ENCODE data around the gene GBGT1. TPM values are rescaled to one million over a fixed set of nuclear protein-coding genes. Genes with fewer than 3 reads are reported as not detected.

The GBGT1 gene
- total and polyA plus RNA-seq, 8 donors = 1.2 to 37.9 (median 22.6) TPM

DNA sequence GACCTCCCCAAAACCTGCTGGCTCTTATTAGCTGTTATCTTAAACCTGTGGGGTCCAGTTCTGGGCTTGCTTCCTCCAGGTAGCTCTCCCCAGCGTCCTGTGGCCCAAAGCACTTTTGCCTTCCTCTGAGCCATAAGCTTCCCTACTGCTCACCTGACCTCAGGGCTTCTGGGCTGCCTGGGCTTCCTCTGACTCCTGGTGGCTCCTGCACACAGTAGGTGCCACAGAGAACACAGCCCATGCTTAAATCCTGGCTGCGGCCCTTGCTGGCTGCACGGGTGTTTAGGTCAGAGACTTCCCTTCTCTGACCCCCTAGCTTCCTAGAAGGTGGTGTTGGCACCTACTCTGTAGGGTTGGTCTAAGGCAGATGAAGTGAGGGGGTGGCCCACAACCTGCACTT lies 45.1 kb downstream of the GBGT1 start:
- whole genome bisulfite sequencing, 5 donors = 68 to 83% (median 79%) methylated on average over 3 of the region's 3 CpGs

GRCh38 chr9:133118179-133118520 lies 45.6 kb downstream of the GBGT1 start:
- Histone ChIP-seq H3K4me1 (peaks cover 66 to 97% (median 95%) of the 10 kb centered on the region in 4 donors), H3K4me3 (no peak overlapping the region), H3K36me3 (no peaks in the 10 kb centered on the region), H3K27ac (peak overlapping the region in 3 of 5 donors; percentile 91 to 94 (median 91)), H3K9me3 (no peaks in the 10 kb centered on the region), H3K27me3 (no peaks in the 10 kb centered on the region)
- intact Hi-C loops (cut with DNase I; ENCODE audit: low total_unique reads) = no loop called here
- no peak for TF ChIP-seq POLR2A (IDR thresholded peaks at IDR 0.05)
- TF ChIP-seq EP300 (IDR thresholded peaks at IDR 0.05) = no peak
- TF ChIP-seq POLR2AphosphoS5 (IDR thresholded peaks at IDR 0.05) = no peak
- no peak for TF ChIP-seq CTCF (IDR thresholded peaks at IDR 0.05)
- no peak for DNase-seq
- 86 to 100% (median 91%) methylated on average over 1 to 3 of the region's 3 CpGs for WGBS, 5 donors

More for the DNA sequence above, 45.1 kb downstream of the GBGT1 start:
- peak overlapping the region in 1 of 4 donors; percentile 17 for H3K4me3 ChIP-seq
- no peaks in the 10 kb centered on the region for H3K27me3 ChIP-seq
- no peaks in the 10 kb centered on the region for H3K9me3 ChIP-seq
- no peaks in the 10 kb centered on the region for H3K36me3 ChIP-seq
- intact Hi-C loops (cut with DNase I; ENCODE audit: low total_unique reads) = no loop called here
- peak overlapping the region in 4 of 5 donors; percentile 85 to 94 (median 91) for H3K27ac ChIP-seq
- peaks cover 62 to 97% (median 94%) of the 10 kb centered on the region in 4 donors for H3K4me1 ChIP-seq
- no peak for DNase-seq
- TF ChIP-seq CTCF (IDR thresholded peaks at IDR 0.05) (no peak), POLR2A (IDR thresholded peaks at IDR 0.05) (no peak), EP300 (IDR thresholded peaks at IDR 0.05) (no peak), POLR2AphosphoS5 (IDR thresholded peaks at IDR 0.05) (no peak)

GRCh38 chr9:133117271-133118178 lies 46.2 kb downstream of the GBGT1 start:
- Histone ChIP-seq H3K27me3 (no peaks in the 10 kb centered on the region), H3K36me3 (no peaks in the 10 kb centered on the region), H3K4me1 (peaks cover 71 to 97% (median 95%) of the 10 kb centered on the region in 4 donors), H3K9me3 (no peaks in the 10 kb centered on the region), H3K4me3 (no peak overlapping the region), H3K27ac (peak overlapping the region in 3 of 5 donors; percentile 91 to 94 (median 91))
- TF ChIP-seq CTCF (IDR thresholded peaks at IDR 0.05) (peak in 1 of 7 experiments; percentile 23), POLR2AphosphoS5 (IDR thresholded peaks at IDR 0.05) (no peak), POLR2A (IDR thresholded peaks at IDR 0.05) (no peak), EP300 (IDR thresholded peaks at IDR 0.05) (no peak)
- intact Hi-C loops (cut with DNase I; ENCODE audit: low total_unique reads) = no loop called here
- 53 to 62% (median 58%) methylated on average over 16 to 18 of the region's 18 CpGs for WGBS, 5 donors
- peak in 1 of 2 donors; percentile 86 for DNase-seq

DNA sequence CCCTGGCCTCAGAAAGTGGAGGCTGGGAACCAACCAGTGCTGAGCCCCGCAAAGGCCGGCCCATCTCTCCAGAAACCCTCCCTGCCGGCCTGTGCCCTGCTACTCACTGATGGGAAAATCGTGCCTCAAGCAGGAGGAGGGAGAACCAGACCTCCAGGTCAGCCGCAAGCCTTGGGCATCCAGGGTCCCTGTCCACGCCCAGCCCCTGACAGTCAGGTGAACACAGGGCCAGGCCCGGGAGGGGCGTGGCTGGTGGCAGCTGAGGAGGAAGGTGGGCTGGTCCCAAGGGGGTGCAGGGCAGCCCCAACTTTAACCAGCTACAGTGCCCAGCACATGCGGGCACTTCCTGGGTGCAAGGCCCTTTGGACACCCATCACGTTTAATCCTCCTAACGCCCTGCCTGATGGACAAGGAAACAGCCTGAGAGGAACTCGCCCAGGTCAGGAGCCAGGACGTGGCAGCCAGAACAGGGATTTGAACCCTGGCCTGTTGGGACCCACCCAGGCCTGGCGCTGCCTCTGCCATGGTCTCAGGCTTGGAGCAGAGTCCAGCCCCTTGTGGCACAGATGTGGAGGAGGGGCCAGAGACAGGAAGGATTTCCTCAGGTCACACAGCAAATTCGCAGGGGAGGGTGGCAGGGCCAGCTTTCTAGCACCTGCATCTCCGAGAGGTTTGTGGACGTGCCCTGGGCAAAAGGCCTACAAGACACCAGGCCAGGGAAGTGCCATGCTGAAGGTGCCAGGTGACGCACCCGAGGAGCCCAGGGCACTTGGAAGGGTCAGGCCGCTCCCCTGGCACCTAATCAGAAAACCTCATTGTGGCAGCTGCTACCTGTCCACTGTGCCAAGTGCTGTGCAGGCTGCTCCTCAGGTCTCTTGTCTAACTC lies 47.1 kb downstream of the GBGT1 start:
- Histone ChIP-seq H3K27me3 (no peaks in the 10 kb centered on the region), H3K9me3 (no peaks in the 10 kb centered on the region), H3K4me1 (peaks cover 71 to 96% (median 91%) of the 10 kb centered on the region in 4 donors), H3K4me3 (no peak overlapping the region), H3K36me3 (peaks cover 0 to 6% (median 6%) of the 10 kb centered on the region in 4 donors), H3K27ac (peak overlapping the region in 3 of 5 donors; percentile 12 to 94 (median 91))
- intact Hi-C loops (cut with DNase I; ENCODE audit: low total_unique reads) = no loop called here
- TF ChIP-seq POLR2A (IDR thresholded peaks at IDR 0.05) = no peak
- TF ChIP-seq POLR2AphosphoS5 (IDR thresholded peaks at IDR 0.05) = no peak
- TF ChIP-seq CTCF (IDR thresholded peaks at IDR 0.05) = no peak
- peak in 1 of 2 donors; percentile 9 for DNase-seq
- WGBS, 5 donors = 65 to 87% (median 80%) methylated on average over 10 to 20 of the region's 20 CpGs

Measured in stomach (tissue), 9 donors.